ENCODE results near the gene GALR2.

DNA sequence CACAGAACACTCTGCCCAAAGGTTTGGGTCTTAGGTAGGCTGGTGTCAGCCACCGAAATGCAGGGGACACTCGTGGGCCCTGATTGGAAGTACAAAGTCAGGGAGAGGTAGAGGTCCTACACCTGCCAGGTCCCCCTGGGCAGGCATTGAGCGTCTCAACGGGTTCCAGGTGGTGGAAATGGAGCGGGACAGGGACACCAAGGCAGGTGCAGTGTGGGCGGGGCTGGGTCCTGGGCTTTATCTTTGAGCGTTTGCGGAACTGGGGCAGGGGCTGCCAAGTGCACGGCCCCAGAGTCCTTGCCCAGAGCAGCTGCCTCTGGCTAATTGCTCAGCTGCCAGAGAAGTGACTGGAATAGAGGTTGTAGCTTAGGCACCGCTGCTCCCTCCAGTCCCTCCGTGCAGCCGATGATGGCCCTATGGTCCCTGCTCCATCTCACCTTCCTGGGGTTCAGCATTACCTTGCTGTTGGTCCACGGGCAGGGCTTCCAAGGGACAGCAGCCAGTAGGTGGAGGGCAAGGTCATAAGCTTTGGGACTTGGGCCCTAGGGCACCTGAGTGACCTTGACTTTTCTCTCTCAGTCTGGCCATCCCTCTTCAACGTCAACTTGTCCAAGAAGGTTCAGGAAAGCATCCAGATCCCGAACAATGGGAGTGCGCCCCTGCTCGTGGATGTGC, 4.4 kb downstream of the GALR2 start, which contains the start of gene ZACN:
- TF ChIP-seq POLR2AphosphoS5 (IDR thresholded peaks at IDR 0.05) (no peak), CTCF (IDR thresholded peaks at IDR 0.05) (no peak)
